ENCODE measurements around the gene KCNT2.

DNA sequence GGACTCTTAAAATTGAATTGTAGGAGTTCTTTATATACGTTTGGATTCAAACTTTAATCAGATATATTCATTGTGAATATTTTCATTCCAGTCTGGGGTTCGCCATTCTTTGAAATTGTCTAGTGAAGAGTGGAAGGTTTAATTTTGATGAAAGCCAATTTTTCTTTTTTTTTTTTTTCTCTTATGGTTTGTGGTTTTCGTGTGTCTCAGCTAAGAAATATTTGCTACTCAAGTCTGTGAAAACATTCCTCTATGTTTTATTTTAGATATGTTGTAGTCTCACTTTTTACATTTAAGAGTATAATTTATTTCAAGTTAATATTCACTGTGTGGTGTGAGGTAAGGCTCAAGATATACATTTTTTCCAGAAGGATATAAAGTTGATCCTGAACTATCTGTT, 220.5 kb downstream of the KCNT2 start:
- TF ChIP-seq, protein P1, sequence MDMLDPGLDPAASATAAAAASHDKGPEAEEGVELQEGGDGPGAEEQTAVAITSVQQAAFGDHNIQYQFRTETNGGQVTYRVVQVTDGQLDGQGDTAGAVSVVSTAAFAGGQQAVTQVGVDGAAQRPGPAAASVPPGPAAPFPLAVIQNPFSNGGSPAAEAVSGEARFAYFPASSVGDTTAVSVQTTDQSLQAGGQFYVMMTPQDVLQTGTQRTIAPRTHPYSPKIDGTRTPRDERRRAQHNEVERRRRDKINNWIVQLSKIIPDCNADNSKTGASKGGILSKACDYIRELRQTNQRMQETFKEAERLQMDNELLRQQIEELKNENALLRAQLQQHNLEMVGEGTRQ (CRISPR knock-in tag; IDR thresholded peaks at IDR 0.05), result no peak
- no peak for TF ChIP-seq ZNF584 (CRISPR knock-in tag; IDR thresholded peaks at IDR 0.05; ENCODE audit: low read depth)
- TF ChIP-seq KLF1 (tag; IDR thresholded peaks at IDR 0.05), result no peak
- TF ChIP-seq ZNF274 (IDR thresholded peaks at IDR 0.05; ENCODE audit: borderline replicate concordance, low read depth, low read length), result no peak
- no peak for TF ChIP-seq RAD21 (CRISPR knock-in tag; conservative IDR thresholded peaks at IDR 0.05 in 1 of 2, IDR thresholded peaks at IDR 0.05 in 1 of 2)
- TF ChIP-seq PHF21A (IDR thresholded peaks at IDR 0.05; ENCODE audit: borderline replicate concordance, low read depth), result no peak
- TF ChIP-seq, protein P2, sequence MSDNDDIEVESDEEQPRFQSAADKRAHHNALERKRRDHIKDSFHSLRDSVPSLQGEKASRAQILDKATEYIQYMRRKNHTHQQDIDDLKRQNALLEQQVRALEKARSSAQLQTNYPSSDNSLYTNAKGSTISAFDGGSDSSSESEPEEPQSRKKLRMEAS (CRISPR knock-in tag; IDR thresholded peaks at IDR 0.05), result no peak
- TF ChIP-seq, protein P3, sequence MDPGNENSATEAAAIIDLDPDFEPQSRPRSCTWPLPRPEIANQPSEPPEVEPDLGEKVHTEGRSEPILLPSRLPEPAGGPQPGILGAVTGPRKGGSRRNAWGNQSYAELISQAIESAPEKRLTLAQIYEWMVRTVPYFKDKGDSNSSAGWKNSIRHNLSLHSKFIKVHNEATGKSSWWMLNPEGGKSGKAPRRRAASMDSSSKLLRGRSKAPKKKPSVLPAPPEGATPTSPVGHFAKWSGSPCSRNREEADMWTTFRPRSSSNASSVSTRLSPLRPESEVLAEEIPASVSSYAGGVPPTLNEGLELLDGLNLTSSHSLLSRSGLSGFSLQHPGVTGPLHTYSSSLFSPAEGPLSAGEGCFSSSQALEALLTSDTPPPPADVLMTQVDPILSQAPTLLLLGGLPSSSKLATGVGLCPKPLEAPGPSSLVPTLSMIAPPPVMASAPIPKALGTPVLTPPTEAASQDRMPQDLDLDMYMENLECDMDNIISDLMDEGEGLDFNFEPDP (CRISPR knock-in tag; IDR thresholded peaks at IDR 0.05), result no peak
- TF ChIP-seq TRIM24 (IDR thresholded peaks at IDR 0.05), result no peak
- TF ChIP-seq, protein P4, sequence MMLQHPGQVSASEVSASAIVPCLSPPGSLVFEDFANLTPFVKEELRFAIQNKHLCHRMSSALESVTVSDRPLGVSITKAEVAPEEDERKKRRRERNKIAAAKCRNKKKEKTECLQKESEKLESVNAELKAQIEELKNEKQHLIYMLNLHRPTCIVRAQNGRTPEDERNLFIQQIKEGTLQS (IDR thresholded peaks at IDR 0.05), result no peak
- TF ChIP-seq, protein P4 (CRISPR knock-in tag; conservative IDR thresholded peaks at IDR 0.05), result no peak
- no peak for TF ChIP-seq NFE2L1 (tag; IDR thresholded peaks at IDR 0.05; ENCODE audit: borderline replicate concordance, low read depth)
- no peak for TF ChIP-seq EP400 (IDR thresholded peaks at IDR 0.05)
- TF ChIP-seq JUN (IDR thresholded peaks at IDR 0.05; ENCODE audit: borderline replicate concordance, low read depth, low read length), result no peak
- no peak for TF ChIP-seq JUN (CRISPR knock-in tag; IDR thresholded peaks at IDR 0.05; ENCODE audit: borderline replicate concordance)
- TF ChIP-seq TCF7L2 (IDR thresholded peaks at IDR 0.05; ENCODE audit: low read depth, low read length), result no peak
